Prostate gland (tissue), 2 donors: Measurements from ENCODE around the gene RGS10. TPM values are rescaled to one million over a fixed set of nuclear protein-coding genes. Genes with fewer than 3 reads are reported as not detected.
"Not testable (repeated sequence)": the region's sequence is repeated elsewhere in the genome, so short reads cannot be mapped to it uniquely, and the experiment has no call there.

Experiments used
- DNase-seq: peaks from one replicate; pipeline ENCODE4 v3.0.0-alpha.2; 2019; ENCODE audit warnings: low spot score
- H3K27ac ChIP-seq, 2 donors: fragments of 200-600 bp; sonication (generic); 2 replicates each; pipeline ENCODE4 v1.5.1; 2017 to 2019
- H3K27me3 ChIP-seq: fragments of 200-600 bp; sonication (generic); replicated peaks from 2 replicates; pipeline ENCODE4 v1.5.1; 2019; ENCODE audit not compliant: insufficient read depth
- H3K36me3 ChIP-seq, 2 donors: fragments of 200-600 bp; sonication (generic); 1 replicate in 1 of 2; 2 replicates in 1 of 2; pipeline versions ENCODE4 v1.5.1 to v1.8.1; 2017 to 2019
- H3K4me1 ChIP-seq: fragments of 200-600 bp; sonication (generic); replicated peaks from 2 replicates; pipeline ENCODE4 v1.5.1; 2019
- H3K4me3 ChIP-seq, 2 donors: fragments of 200-600 bp; sonication (generic); 2 replicates each; pipeline ENCODE4 v1.5.1; 2017 to 2019
- H3K9me3 ChIP-seq: fragments of 200-600 bp; sonication (generic); 2 replicates; pipeline ENCODE4 v1.5.1; 2017
- POLR2A ChIP-seq: fragments of 450-650 bp; IDR thresholded peaks from one replicate; pipeline ENCODE4 v1.6.1; 2016; ENCODE audit warnings: antibody characterized with exemption, mild to moderate bottlenecking
- POLR2AphosphoS5 ChIP-seq: sonication (generic); formaldehyde crosslinking; IDR thresholded peaks from one replicate; pipeline ENCODE4 v1.6.1; 2017; ENCODE audit warnings: antibody characterized with exemption
- WGBS: methylation state at CpG from one replicate; pipeline ENCODE4 v1.1.5; 2018; 5-methylcytosine and 5-hydroxymethylcytosine counted together
- intact Hi-C: fragments of 100-400 bp; cut with DNase I; formaldehyde crosslinking; loops from one replicate; pipeline ENCODE4 v1.14.2; 2022
- total RNA-seq, 2 donors: library from RNA; depleted of rRNA; stranded (reverse); fragments of >200 nt; gene quantifications; one replicate each; pipeline ENCODE4 v1.1.0, GENCODE V29; 2016
- TF ChIP-seq, protein P1 (sequence below), 4 experiments: fragments of 200-600 bp in 2 of 4; fragments of 450-650 bp in 2 of 4; sonication (generic) in 2 of 4; IDR thresholded peaks; 1 replicate in 3 of 4; 2 replicates in 1 of 4; pipeline ENCODE4 v1.5.1; 2016 to 2019; ENCODE audit warnings: antibody characterized with exemption in 4 of 4, mild to moderate bottlenecking in 2 of 4, moderate library complexity in 2 of 4

Gene RGS10
- total RNA-seq, 2 donors from 2014 or later = 12.4 to 67.7 TPM

DNA sequence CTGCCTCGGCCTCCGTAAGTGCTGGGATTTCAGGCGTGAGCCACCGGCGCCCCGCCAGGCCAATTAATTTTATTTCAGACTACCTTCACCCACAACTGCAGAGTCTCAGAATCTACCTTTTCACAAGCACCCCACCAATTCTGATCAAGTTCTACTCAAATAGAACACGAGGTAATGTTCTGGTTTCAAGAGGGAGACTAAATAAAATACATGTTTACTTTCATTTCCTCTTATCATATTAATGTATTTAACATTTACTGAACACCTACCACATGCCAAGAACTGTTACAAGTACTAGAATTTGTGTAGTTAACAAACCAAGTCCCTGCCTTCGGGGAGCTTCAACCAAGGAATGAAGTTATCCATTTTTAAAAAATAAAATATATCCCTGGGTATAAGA lies 25.5 kb upstream of the RGS10 start:
- Histone ChIP-seq H3K9me3 (no peaks in the 10 kb centered on the region), H3K4me3 (no peak overlapping the region), H3K27me3 (no peaks in the 10 kb centered on the region), H3K27ac (no peak overlapping the region), H3K36me3 (no peaks in the 10 kb centered on the region), H3K4me1 (no peaks in the 10 kb centered on the region)
- WGBS = 83% methylated on average over 8 of the region's 8 CpGs
- TF ChIP-seq POLR2AphosphoS5 (no peak), POLR2A (no peak)
- TF ChIP-seq, protein P1, sequence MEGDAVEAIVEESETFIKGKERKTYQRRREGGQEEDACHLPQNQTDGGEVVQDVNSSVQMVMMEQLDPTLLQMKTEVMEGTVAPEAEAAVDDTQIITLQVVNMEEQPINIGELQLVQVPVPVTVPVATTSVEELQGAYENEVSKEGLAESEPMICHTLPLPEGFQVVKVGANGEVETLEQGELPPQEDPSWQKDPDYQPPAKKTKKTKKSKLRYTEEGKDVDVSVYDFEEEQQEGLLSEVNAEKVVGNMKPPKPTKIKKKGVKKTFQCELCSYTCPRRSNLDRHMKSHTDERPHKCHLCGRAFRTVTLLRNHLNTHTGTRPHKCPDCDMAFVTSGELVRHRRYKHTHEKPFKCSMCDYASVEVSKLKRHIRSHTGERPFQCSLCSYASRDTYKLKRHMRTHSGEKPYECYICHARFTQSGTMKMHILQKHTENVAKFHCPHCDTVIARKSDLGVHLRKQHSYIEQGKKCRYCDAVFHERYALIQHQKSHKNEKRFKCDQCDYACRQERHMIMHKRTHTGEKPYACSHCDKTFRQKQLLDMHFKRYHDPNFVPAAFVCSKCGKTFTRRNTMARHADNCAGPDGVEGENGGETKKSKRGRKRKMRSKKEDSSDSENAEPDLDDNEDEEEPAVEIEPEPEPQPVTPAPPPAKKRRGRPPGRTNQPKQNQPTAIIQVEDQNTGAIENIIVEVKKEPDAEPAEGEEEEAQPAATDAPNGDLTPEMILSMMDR (IDR thresholded peaks at IDR 0.05) = no peak
- DNase-seq = no peak
- intact Hi-C loops = no loop called here

DNA sequence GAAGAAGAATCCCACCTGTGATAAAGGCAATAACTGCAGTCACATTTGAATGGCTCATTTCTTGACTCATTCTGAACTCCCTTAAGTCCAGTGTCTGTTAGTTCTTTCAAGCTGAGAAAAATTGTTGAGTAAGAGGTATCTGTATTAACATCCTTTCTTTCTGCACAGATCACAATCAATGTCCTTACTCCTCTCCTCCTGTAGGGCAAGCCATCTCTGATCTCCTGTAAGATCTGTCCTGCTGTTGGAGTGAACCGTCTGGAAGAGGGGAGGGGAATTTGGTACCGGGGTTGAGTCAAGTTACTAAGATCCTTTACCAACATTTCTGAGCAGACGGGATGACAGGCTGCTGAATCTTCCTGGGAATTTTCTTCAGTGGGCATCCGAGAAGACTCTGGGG lies 19.6 kb upstream of the RGS10 start:
- 84% methylated on average over 4 of the region's 4 CpGs for WGBS
- no peak overlapping the region for H3K27ac ChIP-seq
- H3K4me3 ChIP-seq = no peak overlapping the region
- H3K27me3 ChIP-seq = no peaks in the 10 kb centered on the region
- no peak for DNase-seq
- TF ChIP-seq, protein P1 (IDR thresholded peaks at IDR 0.05) = no peak
- no peak for TF ChIP-seq POLR2AphosphoS5
- TF ChIP-seq POLR2A = no peak
- H3K9me3 ChIP-seq = no peaks in the 10 kb centered on the region
- intact Hi-C loops = no loop called here
- no peaks in the 10 kb centered on the region for H3K36me3 ChIP-seq
- no peaks in the 10 kb centered on the region for H3K4me1 ChIP-seq

DNA sequence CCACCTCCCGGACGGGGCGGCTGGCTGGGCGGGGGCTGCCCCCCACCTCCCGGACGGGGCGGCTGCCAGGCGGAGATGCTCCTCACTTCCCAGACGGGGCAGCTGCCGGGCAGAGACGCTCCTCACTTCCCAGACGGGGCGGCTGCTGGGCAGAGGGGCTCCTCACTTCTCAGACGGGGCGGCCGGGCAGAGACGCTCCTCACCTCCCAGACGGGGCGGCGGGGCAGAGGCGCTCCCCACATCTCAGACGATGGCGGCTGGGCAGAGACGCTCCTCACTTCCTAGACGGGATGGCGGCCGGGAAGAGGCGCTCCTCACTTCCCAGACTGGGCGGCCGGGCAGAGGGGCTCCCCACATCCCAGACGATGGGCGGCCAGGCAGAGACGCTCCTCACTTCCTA lies 17.0 kb upstream of the RGS10 start:
- WGBS = 98% methylated on average over 32 of the region's 33 CpGs
- H3K27ac ChIP-seq, H3K36me3 ChIP-seq, H3K4me3 ChIP-seq, DNase-seq, H3K9me3 ChIP-seq, H3K27me3 ChIP-seq, H3K4me1 ChIP-seq, intact Hi-C loops: not testable (repeated sequence)

DNA sequence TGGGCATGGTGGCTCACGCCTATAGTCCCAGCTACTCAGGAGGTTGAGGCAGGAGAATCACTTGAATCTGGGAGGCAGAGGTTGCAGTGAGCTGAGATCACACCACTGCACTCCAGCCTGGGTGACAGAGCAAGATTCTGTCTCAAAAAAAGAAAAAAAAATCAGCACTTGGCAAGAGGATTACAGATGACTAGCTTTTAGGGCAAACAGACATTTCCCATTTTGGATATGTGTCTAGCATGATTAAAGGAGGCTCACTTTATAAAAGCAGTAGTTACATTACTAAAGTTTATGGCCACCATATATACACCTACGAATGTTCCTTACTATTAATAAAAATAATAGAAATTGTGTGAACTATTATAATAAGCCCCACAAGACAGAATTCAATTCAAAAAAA lies 13.6 kb upstream of the RGS10 start:
- 92% methylated on average over 2 of the region's 2 CpGs for WGBS
- intact Hi-C loops, H3K36me3 ChIP-seq: not testable (repeated sequence)

DNA sequence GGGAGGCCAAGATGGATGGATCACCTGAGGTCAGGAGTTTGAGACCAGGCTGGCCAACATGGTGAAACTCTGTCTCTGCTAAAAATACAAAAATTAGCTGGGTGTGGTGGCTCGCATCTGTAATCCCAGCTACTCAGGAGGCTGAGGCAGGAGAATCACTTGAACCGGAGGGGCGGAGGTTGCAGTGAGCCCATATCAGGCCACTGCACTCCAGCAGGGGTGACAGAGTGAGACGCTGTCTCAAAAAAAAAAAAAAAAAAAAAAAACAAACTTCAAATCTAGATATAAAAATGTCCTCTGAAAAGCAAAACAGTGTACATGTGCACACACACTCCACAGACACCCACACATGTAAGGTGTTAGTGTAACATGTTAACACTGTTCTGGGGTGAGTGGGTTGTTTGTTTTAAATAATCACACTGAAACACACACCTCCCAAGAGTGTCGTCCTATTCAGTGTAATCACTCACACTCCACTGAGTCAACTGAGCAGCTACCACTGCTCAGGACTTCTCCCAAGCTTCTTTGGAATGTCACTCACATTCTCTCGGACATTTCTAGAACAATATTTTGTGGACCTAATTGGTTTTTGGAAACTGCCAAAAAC lies 12.8 kb upstream of the RGS10 start:
- 96% methylated on average over 6 of the region's 6 CpGs for WGBS
- no peak overlapping the region for H3K27ac ChIP-seq
- H3K4me3 ChIP-seq = no peak overlapping the region
- DNase-seq = no peak
- TF ChIP-seq POLR2AphosphoS5 = no peak
- TF ChIP-seq POLR2A = no peak
- TF ChIP-seq, protein P1 (IDR thresholded peaks at IDR 0.05) = no peak
- H3K9me3 ChIP-seq = no peaks in the 10 kb centered on the region
- intact Hi-C loops = no loop called here
- H3K36me3 ChIP-seq = no peaks in the 10 kb centered on the region
- H3K27me3 ChIP-seq = no peaks in the 10 kb centered on the region
- no peaks in the 10 kb centered on the region for H3K4me1 ChIP-seq

More for the DNA sequence above, 13.6 kb upstream of the RGS10 start:
- H3K4me1 ChIP-seq, DNase-seq, H3K27me3 ChIP-seq, H3K9me3 ChIP-seq, H3K4me3 ChIP-seq, H3K27ac ChIP-seq: not testable (repeated sequence)

DNA sequence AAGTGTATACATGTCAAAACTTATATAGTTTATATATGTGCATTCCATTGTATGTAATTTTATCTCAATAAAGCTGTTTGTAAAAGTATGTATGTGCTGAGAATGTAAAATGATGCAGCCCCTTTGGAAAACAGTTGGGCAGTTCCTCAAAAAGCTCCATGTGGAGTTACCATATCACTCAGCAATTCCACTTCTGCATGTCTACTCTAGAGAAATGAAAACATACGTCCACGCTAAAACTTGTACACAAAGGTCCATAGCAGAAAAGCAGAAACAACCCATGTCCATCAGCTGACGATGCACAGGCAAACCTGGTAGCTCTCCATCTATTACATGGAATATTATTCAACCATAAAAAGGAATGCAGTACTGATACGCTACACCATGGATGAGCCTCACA lies 8.3 kb upstream of the RGS10 start:
- H3K36me3 ChIP-seq = no peaks in the 10 kb centered on the region
- H3K27ac ChIP-seq = no peak overlapping the region
- DNase-seq = no peak
- 88% methylated on average over 4 of the region's 4 CpGs for WGBS
- no peak overlapping the region for H3K4me3 ChIP-seq
- intact Hi-C loops = no loop called here
- no peaks in the 10 kb centered on the region for H3K27me3 ChIP-seq
- no peaks in the 10 kb centered on the region for H3K4me1 ChIP-seq
- TF ChIP-seq, protein P1 (IDR thresholded peaks at IDR 0.05) = no peak
- no peak for TF ChIP-seq POLR2AphosphoS5
- no peak for TF ChIP-seq POLR2A
- H3K9me3 ChIP-seq = no peaks in the 10 kb centered on the region
